Activated T-cell treated with anti-CD3 and anti-CD28 coated beads, Interleukin-2, amount 50 U/mL, for 48 hours (primary cell): ENCODE measurements around the gene PAX5.

Experiments used
- DNase-seq, 2 experiments: peaks; one replicate each; pipeline ENCODE4 v3.0.0-alpha.2; 2020

Gene PAX5

DNA sequence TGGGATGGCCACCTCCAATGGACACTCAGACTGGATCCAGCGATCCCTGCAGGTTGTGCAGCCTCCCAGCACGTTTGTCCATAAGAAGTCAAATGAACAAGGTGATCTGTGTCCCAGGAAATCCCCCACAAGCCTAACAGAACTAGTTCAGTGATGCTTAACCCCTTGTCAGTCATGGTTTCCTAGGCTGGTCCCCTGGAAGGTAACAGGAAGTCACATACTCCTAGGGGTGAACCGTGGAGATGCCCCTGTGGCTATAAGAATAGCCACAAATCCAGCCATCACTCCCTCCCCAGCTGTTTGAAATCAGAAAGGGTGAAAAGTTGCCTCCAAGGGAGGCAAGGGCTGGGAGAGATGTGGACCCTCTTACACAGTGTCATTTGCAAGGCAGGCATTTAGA, 22.5 kb downstream of the PAX5 start:
- no peak for DNase-seq

GRCh38 chr9:37010976-37011375, 23.1 kb downstream of the PAX5 start:
- DNase-seq: no peak

GRCh38 chr9:37010180-37010579, 23.9 kb downstream of the PAX5 start:
- no peak for DNase-seq

DNA sequence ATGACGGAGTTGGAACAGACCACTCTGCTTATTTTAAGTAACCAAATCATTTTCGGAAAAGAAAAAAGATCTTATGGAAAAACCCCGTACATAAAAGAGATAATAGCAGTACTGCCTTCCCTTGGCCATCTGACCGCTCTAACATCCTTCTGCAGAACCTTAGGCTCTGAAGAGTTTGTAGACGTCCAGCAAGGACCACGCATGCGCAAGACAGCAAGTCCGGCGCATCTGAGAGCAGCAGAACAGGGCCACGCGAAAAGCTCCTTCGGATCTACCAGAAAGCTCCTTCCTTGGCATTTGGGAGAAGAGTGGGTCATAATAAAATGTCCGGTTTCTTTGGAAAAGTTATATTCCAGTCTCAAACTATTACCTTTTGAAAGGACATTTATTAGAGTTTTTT, 26.8 kb downstream of the PAX5 start:
- no peak for DNase-seq

GRCh38 chr9:37005517-37006140, 28.4 kb downstream of the PAX5 start:
- DNase-seq: no peak

- DNase-seq: no peak
These were observed 29.6 kb downstream of the PAX5 start for GRCh38 chr9:37004424-37004935.

- DNase-seq: no peak
These were observed 31.5 kb downstream of the PAX5 start for GRCh38 chr9:37002413-37003217.

DNA sequence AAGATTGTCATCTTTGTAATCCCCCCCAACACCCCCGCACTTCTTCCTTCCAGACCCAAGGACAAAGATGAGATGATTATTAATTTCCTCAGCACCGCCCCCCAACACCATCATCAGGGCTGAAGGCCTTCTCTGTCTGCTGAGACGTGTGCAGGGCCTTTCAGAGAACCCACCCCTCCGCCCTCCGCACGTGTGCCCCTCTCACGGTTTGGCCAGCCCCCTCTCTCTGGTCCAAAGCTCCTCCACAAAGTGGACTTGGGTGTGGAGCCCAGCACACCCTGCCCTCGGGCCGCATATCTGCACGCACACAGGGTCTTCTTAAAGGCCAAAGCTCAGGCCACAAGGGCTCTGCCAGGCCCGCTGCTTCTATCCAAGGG, 32.0 kb downstream of the PAX5 start:
- no peak for DNase-seq

DNA sequence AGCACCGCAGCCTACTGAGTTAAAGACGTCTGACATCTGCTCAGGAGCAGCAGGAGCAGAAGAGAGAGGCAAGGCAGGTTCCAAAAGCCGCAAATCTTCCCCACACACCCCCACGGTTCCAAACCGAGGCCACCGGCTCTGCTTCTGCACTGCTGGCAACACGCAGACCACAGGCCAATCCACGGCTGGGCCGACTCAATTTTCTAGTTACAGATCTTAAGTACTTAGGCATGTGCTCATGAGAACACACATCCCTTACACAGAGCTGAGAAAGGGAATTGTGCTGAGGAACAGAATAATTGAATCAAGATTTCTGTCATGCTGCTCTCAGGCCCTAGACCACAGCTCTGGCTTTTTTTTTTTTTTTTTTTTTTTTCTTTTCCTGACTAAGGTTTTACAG, 32.6 kb downstream of the PAX5 start:
- DNase-seq: no peak

DNA sequence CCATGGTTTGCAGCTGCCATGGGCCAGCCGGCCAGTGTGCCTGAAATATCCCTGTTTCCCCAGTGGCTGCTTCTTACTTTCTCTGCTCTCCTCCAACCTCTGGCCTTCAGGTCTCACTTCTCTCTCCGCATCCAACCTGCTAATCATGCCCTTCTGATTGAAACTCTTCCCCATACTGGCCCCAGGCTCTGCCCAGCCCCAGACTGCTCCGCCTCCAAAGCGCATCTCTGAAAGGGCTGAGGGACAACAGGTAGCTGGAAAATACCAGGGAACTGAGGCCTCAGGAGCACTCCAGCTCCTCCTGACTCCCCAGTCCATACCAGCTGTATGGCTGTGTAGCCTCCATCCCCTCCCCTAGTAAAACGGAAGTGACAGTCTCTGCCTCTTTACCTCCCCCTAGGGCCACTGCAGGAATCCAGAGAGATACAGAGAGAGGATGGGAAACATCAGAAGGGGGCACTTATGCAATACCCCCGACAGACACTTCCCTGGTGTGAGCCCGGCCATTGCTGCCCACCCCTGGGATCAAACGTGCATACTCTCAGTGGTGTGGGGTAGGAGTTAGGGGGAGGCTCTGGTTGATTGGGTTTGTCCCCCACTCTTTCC, 34.2 kb downstream of the PAX5 start:
- no peak for DNase-seq

DNA sequence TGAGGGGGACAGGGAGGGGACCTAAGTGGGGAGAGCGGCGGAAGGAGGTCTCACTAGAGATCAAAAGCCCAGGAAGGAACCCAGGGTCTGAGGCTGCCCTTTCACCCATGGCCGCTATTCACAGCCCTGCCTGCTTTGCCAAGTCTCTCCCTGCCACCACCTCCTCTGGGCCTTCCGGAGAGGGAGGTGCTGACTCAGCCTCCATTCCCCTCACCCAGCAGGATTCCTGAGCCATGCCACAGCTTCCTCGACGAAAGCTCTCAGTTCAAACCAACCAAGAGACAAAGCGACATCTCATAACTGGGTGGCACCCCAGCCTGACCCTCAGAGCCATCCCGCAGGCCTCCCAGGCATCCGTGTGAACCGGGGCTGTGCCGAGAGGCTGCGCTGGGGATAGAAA, 36.7 kb downstream of the PAX5 start:
- DNase-seq: no peak

- no peak for DNase-seq
These were observed 37.4 kb downstream of the PAX5 start for GRCh38 chr9:36996706-36997086.

GRCh38 chr9:36995927-36996705, 38.0 kb downstream of the PAX5 start:
- peak; percentile 70 to 75 for DNase-seq

DNA sequence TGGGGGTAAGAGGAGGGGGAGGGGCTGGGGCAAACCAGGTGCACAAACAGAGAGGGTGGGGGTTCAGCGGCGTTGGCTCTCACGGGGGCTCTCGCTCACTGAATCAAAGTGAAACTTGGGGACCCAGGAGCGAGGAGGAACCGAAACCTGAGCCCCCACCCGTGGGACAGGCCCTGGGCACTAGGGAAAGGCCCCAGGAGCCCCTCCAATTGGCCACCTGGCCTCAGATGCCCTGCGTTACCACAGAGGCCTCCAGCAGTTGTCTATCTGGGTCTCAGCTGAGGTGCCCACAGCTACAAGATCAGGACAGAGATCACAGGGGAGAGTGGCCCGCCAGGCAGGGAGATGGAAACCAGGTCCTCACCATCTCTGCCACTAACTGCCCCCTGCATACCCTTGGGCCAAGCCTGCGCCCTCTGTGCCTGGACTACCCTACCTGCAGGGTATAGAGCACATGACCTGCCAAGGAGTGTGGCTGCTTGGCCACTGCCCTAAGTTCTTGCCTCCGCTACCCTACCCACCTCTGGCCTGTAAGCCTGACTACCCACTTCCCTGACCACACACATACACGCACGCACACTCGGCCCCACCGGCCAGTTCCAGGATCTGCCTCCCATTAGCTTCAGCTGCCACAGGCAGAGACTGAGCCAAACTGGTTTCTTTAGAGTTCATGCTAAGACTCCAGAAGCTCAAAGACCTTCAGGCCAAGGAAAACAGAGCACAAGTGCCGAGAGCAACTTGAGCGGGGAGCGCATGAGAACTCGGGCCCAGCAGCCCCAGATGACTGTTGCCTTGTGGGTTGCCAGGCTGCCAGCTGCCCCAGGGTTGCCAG, 39.9 kb downstream of the PAX5 start:
- no peak for DNase-seq

DNA sequence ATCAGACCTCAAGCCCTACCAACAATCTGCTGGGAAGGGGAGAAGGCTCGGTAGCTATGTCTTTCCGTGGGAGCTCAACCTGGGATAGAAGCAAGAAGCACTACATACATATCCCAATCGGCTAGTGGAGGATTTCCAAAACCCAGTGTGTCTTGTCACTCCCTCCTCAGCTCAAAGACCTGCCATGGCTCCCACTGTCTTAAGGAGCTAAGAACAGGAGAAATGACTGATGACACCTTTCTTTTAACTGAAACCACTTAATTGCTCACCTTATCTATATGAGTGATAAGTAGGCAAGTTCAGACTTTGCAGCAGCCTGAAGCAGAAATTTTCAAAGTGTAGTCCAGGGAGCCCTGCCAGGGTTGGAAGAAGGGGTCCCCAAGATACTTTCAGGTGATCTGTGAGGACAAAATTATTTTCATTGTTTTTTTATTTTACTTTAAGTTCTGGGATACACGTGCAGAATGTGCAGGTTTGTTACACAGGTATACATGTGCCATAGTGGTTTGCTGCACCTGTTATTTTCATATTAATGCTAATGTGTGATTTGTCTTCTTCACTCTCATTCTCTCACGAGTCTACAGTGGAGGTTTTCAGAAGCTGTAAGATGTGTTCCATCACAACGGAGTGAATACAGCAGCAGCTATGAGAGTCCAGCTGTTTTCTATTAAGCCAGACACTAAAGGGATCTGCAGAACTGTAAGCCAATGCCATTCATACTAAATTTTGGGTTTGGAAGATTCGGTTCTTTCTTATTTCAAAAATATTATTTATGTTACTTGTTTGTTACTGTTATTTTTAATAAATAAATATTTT, 41.4 kb downstream of the PAX5 start:
- DNase-seq: no peak

DNA sequence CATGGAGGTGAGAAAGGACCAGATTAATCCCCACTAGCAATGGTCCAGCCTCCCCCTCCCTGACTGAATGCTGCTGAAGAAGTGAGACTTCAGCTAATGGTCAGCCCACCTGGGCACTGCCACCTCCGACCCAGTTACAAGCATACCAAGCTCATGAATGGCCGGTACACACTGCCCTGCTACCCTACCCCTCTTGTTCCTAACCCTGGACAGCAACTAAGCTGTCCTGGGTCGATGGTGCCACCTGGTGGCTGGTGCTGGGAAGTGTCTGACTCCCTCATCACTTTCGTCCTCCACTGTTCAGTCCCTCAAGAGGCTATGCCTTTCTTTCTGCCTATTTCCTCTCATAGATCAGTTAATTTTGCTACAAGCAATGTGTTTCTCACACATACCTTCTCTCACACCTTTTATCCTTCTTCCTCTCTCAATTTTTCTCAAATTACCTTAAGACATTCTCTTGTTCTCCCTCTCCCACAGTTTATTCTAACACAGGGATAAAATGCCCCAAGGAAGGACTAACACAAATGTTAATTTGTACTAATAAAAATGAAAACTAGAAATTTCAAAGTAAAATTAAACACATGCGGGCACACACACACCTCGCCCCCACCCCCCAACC, 42.4 kb downstream of the PAX5 start:
- DNase-seq: peak; percentile 68 to 76

DNA sequence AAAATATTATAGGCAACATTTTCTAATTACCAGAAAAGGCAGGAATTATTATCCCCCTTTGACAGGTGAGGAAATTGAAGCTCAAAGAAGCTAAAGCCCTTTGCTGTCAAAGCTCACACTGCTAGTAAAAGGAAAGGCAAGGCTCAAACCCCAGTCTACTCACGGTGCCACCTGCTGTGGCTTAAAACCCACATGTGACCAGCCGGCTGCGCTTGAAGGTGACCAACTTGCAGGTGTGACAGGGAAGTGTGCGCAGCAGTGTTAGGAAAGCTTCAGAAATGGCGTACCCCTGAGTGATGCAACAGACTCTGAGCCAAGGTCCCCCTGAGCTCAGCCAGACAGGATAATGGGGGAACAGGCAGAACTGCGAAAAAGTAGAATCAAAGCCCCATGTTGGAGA, 45.2 kb downstream of the PAX5 start:
- DNase-seq: no peak

DNA sequence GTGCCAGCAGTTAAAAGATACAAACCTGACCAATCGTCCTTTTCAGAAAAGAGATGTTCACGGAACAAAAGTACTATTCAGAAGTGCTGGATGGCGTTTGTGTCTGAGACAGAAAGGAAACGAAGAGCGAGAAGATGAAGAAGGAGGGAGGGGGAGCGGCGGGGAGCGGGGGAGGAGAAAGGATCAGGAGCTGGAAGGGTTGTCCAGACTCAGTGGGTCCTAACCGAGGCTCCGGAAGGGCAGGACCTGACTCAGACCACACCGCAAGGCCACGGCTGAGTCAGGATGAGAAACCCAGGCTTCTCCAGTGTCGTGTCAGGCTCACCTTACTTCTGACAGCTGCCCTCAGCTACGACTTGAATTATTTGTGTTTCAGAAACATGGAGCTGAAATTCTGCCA, 46.2 kb downstream of the PAX5 start:
- DNase-seq: peak in 1 of 2 experiments; percentile 30

GRCh38 chr9:36987409-36987808, 46.7 kb downstream of the PAX5 start:
- no peak for DNase-seq

GRCh38 chr9:36986468-36987408, 47.3 kb downstream of the PAX5 start:
- DNase-seq: no peak
